ENCODE data around the gene STX2. TPM values are rescaled to one million over a fixed set of nuclear protein-coding genes. Genes with fewer than 3 reads are reported as not detected.

STX2 gene
- total RNA-seq, 4 donors from 2014 or later: 8.1 to 22.1 (median 9.7) TPM

GRCh38 chr12:130880411-130880885 lies 41.4 kb upstream of the STX2 start:
- DNase-seq: no peak
- intact Hi-C loops (cut with DNase I; ENCODE audit: low total_unique reads): no loop called here

GRCh38 chr12:130879781-130880389 lies 40.8 kb upstream of the STX2 start:
- H3K27ac ChIP-seq: peak overlapping the region in 2 of 4 donors; percentile 12 to 36
- intact Hi-C loops (cut with DNase I; ENCODE audit: low total_unique reads): no loop called here
- no peaks in the 10 kb centered on the region for H3K9me3 ChIP-seq

More at GRCh38 chr12:130880411-130880885, 41.4 kb upstream of the STX2 start:
- no peaks in the 10 kb centered on the region for H3K4me1 ChIP-seq
- H3K9me3 ChIP-seq: no peaks in the 10 kb centered on the region
- no peak for TF ChIP-seq EP300 (IDR thresholded peaks at IDR 0.05; ENCODE audit: low read depth)
- no peak for TF ChIP-seq CTCF (IDR thresholded peaks at IDR 0.05)
- TF ChIP-seq POLR2AphosphoS5 (IDR thresholded peaks at IDR 0.05): no peak
- no peak for TF ChIP-seq POLR2A (IDR thresholded peaks at IDR 0.05)
- no peak overlapping the region for H3K27ac ChIP-seq
- 20 to 22% methylated on average over 7 to 10 of the region's 10 CpGs for WGBS, 2 donors (ENCODE audit: low coverage in 1 of 2)
- H3K27me3 ChIP-seq: no peaks in the 10 kb centered on the region
- in situ Hi-C loops (cut with MboI; ENCODE audit: low pct_ligation_motif_present in 1 of 4, low pct_unique_long_range_greater_than_20kb in 1 of 4, low sequenced_read_pairs in 3 of 4): no loop called here
- peak overlapping the region in 1 of 4 donors; percentile 30 for H3K4me3 ChIP-seq
- H3K36me3 ChIP-seq: peaks cover 0 to 15% (median 6%) of the 10 kb centered on the region in 4 donors

GRCh38 chr12:130879212-130879686 lies 40.2 kb upstream of the STX2 start:
- intact Hi-C loops (cut with DNase I; ENCODE audit: low total_unique reads) (no loop called here), in situ Hi-C loops (cut with MboI; ENCODE audit: low pct_ligation_motif_present in 1 of 4, low pct_unique_long_range_greater_than_20kb in 1 of 4, low sequenced_read_pairs in 3 of 4) (no loop called here)
- no peaks in the 10 kb centered on the region for H3K27me3 ChIP-seq
- 89% methylated on average over 13 of the region's 13 CpGs; no CpG with 5 or more reads in 1 of the 2 donors for WGBS, 2 donors (ENCODE audit: low coverage in 1 of 2)
- no peaks in the 10 kb centered on the region for H3K9me3 ChIP-seq
- no peak for TF ChIP-seq POLR2A (IDR thresholded peaks at IDR 0.05)
- no peak for TF ChIP-seq POLR2AphosphoS5 (IDR thresholded peaks at IDR 0.05)
- no peak for TF ChIP-seq CTCF (IDR thresholded peaks at IDR 0.05)
- TF ChIP-seq EP300 (IDR thresholded peaks at IDR 0.05; ENCODE audit: low read depth): no peak
- H3K4me1 ChIP-seq: no peaks in the 10 kb centered on the region
- H3K27ac ChIP-seq: peak overlapping the region in 2 of 4 donors; percentile 12 to 36
- peak; percentile 13 for DNase-seq
- H3K36me3 ChIP-seq: peaks cover 0 to 25% (median 12%) of the 10 kb centered on the region in 4 donors
- no peak overlapping the region for H3K4me3 ChIP-seq

More at GRCh38 chr12:130879781-130880389, 40.8 kb upstream of the STX2 start:
- in situ Hi-C loops (cut with MboI; ENCODE audit: low pct_ligation_motif_present in 1 of 4, low pct_unique_long_range_greater_than_20kb in 1 of 4, low sequenced_read_pairs in 3 of 4): no loop called here
- WGBS, 2 donors (ENCODE audit: low coverage in 1 of 2): 51 to 58% methylated on average over 2 to 13 of the region's 17 CpGs
- Histone ChIP-seq H3K27me3 (no peaks in the 10 kb centered on the region), H3K4me3 (no peak overlapping the region), H3K36me3 (peaks cover 0 to 20% (median 9%) of the 10 kb centered on the region in 4 donors), H3K4me1 (no peaks in the 10 kb centered on the region)
- no peak for DNase-seq
- TF ChIP-seq POLR2AphosphoS5 (IDR thresholded peaks at IDR 0.05) (no peak), CTCF (IDR thresholded peaks at IDR 0.05) (no peak), POLR2A (IDR thresholded peaks at IDR 0.05) (no peak), EP300 (IDR thresholded peaks at IDR 0.05; ENCODE audit: low read depth) (no peak)

- Histone ChIP-seq H3K9me3 (no peaks in the 10 kb centered on the region), H3K4me1 (peaks cover 0 to 6% (median 2%) of the 10 kb centered on the region in 4 donors), H3K27ac (no peak overlapping the region), H3K36me3 (peaks cover 0 to 32% (median 13%) of the 10 kb centered on the region in 4 donors), H3K27me3 (no peaks in the 10 kb centered on the region), H3K4me3 (no peak overlapping the region)
- in situ Hi-C loops (cut with MboI; ENCODE audit: low pct_ligation_motif_present in 1 of 4, low pct_unique_long_range_greater_than_20kb in 1 of 4, low sequenced_read_pairs in 3 of 4): no loop called here
- intact Hi-C loops (cut with DNase I; ENCODE audit: low total_unique reads): no loop called here
- TF ChIP-seq EP300 (IDR thresholded peaks at IDR 0.05; ENCODE audit: low read depth): no peak
- no peak for TF ChIP-seq POLR2AphosphoS5 (IDR thresholded peaks at IDR 0.05)
- TF ChIP-seq CTCF (IDR thresholded peaks at IDR 0.05): no peak
- no peak for TF ChIP-seq POLR2A (IDR thresholded peaks at IDR 0.05)
- DNase-seq: no peak
- WGBS, 2 donors (ENCODE audit: low coverage in 1 of 2): 63 to 64% methylated on average over 9 to 24 of the region's 24 CpGs
These were observed 39.4 kb upstream of the STX2 start for GRCh38 chr12:130878193-130879185.
